T-helper 2 cell (primary cell): Measurements from ENCODE around the gene TGDS.
"Not testable (repeated sequence)": the region's sequence is repeated elsewhere in the genome, so short reads cannot be mapped to it uniquely, and the experiment has no call there.

Experiments
- DNase-seq, 5 experiments: peaks; one replicate each; pipeline versions ENCODE4 v3.0.0 to v3.0.0-alpha.2; 2012 to 2022

The TGDS gene

DNA sequence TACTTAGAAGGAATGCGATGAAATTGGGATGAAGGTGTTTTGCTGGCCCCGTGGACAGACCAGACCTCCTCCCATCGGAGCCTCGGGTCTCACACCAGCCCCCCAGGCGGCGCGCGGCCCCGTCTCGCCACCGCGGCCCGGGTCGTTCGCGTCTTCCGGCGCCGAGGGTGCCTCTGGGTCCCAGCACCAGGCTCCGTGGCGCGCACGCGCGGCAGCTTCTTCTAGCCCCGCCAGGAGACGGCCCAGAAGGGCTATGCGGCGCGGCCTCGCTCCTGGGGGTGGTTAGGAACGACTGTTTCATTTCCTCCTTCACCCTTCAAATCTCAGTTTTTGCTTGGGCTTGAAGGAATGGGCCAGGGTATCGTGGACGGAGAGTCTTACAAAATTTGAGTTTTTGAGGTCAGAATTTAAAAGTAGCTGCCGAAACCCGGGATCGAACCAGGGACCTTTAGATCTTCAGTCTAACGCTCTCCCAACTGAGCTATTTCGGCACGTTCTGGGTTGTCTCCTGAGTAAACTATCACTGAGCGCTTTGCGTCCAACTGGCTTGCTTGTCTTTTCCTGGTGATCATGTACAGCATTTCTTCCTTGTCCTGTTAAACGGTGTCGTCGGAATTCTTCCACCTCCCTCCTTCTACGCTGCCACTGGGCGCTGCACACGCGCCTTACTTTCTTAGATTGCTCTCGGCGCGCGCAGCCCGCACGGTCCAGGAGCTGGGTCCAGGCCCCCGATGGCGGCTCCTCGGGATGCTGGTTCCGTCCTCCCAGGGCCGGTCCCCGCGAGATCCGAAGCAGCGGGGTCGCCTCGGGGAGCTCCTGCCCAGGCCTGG lies 46.5 kb downstream of the TGDS start:
- DNase-seq, result peak; percentile 74 to 95 (median 85)

DNA sequence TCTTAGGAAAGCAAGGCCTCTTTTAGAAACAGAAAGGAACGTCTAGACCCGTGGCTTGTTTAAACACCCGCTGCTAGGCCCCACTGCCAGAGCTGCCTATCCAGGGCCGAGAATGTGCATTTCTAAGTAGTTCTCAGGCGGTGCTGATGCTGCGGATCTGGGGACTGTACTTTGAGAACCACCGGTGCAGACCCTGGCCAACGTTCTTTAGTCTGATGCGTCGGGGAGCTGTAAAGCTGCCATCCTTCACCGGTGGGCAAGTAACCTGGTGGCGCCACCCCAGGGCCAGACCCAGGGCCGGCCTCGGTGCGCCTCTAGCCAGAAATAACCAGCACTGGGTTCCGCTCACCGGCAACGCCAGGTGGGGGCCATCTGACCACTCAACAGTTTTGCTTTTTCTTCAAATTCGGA lies 47.1 kb downstream of the TGDS start:
- DNase-seq, result peak in 2 of 5 experiments; percentile 28 to 77

GRCh38 chr13:94548382-94548781 lies 47.6 kb downstream of the TGDS start:
- DNase-seq, result no peak

DNA sequence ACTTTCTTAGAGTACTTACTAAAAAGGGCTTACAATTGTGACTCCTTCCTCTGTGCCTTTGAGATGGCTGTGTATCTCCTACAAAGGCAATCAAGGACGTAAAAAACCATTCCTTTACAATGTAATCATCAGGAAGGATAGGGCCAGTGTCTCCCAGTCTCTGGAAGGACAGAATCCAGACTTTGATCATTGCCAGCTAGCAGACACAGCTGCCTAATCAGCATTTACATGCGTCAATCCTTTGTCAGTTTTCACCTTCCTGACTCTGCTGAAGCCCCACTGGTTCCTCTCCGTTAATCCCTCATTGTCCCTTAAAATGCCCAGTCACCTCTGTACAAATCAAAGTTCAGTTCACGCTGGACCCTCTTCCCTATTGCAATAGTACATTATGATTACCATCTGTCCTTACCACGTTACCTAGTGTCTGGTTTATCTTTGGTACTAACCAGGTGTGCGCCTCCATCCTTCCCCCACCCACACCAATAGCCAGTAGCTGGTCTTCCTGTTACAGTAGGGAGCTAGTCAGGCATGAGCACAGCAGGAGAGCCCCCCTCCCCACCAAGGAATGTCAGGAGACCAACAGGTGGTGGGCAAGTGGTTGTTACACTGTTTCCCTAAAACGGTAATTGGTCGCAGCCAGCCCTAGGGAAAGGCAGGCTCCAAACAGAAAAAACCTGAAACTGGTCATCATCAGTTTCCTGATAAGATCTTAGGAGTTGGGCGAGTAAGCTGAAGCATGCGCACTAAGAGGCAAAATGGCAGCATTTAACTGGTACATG lies 49.7 kb downstream of the TGDS start:
- no peak for DNase-seq

DNA sequence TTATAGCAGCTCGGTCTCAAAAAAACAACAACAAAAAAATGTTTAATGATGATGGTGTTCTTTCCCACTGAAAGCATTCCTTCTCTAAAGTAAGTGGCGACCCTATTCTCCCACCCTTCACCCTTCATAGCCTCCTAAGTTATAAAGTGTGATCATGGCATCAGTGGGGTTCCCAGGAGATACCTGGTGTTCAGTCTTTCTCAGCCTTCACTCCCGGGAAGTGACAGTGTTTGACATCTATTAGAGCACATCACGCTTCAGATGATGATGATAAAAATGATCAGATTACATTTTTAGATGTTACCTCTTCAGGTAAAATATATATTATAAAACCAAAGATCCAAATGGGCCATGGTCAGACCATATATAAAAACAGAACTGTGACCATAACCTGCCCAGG lies 51.0 kb downstream of the TGDS start:
- DNase-seq, result no peak

GRCh38 chr13:94542917-94543316 lies 53.0 kb downstream of the TGDS start:
- no peak for DNase-seq

DNA sequence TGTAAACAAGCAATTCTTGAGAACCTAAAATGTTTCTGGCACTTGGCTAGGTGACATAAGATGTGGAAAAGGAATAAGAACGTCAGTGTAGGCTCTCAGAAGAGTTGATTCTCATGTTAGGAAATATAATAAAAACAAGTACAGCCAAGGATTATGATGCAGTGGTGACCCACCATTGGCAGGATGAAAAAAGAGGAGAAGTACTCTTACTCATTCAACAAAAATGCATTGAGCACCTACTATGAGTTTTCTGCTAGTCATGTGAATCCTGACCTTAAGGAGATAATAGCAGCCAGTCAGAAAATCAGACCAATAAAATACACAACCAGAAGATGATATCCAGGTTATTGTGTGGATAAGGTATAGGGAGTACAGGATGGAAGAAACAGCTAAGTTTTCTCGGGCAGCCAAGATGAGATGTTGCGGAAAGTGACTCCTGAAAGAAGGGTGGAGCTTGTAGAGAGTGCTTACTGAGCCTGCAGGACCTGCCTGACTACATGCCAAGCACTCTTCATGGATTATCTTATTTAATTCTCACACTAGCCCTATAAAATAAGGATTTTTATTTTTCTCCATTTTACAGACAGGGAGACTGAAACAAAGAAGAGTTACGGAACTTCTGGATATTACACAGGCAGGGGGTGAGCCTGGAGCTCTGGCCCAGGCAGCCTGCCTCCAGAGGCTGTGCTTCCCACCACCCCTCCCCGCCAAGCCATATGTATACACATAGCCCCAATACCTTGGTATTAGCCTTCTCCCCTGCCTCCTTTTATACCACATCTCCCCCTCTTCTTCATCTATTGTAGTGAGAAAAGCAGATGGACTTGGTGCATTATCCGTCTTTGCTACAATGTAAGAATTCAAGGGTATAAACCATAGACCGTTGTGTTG lies 58.0 kb downstream of the TGDS start:
- no peak for DNase-seq

- peak in 1 of 5 experiments; percentile 11 for DNase-seq
These were observed 60.2 kb downstream of the TGDS start for GRCh38 chr13:94535775-94536174.

GRCh38 chr13:94535231-94535630 lies 60.7 kb downstream of the TGDS start:
- DNase-seq, result no peak

DNA sequence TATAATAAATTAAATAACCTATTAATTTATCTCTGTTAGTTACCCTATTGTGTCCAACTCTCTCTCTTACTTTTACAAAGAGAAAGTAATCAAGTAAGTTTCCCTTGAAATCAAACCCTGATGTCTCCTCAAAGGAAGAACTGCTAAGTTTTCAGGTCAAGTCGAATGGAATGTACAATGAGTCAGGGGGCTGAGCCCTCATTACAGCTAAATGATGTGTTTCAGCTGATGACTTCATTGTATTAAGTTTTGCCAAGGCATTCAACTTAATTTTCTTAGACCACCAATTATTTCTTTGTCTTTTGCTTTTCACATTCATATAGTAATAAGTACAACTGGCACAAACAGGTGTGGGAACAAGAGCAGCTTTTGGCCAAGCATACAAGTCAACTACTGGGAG lies 61.8 kb downstream of the TGDS start:
- no peak for DNase-seq

DNA sequence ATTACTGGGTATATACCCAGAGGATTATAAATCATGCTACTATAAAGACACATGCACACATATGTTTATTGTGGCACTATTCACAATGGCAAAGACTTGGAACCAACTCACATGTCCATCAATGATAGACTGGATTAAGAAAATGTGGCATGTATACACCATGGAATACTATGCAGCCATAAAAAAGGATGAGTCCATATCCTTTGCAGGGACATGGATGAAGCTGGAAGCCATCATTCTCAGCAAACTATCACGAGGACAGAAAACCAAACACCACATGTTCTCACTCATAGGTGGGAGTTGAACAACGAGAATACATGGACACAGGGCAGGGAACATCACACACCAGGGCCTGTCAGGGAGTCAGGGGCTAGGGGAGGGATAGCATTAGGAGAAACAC lies 63.7 kb downstream of the TGDS start:
- DNase-seq, result not testable (repeated sequence)

- DNase-seq, result not testable (repeated sequence)
These were observed 69.0 kb downstream of the TGDS start for GRCh38 chr13:94526956-94527355.

GRCh38 chr13:94525781-94526180 lies 70.2 kb downstream of the TGDS start:
- no peak for DNase-seq

DNA sequence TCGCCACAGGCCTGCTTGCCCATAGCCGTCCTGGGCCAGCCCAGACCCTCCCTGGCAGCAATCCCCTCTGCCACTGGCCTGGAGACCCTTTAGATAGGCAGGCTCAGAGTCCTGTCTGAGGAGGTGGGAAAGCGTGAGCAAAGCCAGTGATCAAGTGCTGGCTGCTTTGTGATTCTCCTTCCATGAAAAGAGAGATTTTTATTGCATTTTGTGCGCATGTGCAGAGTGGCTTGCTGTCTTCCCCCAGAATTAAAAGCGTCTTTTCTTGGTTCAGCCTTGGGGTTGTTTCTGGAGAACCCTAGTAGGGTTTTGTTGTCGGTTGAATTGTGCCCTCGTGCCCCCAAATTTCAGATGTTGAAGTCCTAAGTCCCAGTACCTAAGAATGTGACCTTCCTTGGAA lies 71.5 kb downstream of the TGDS start:
- DNase-seq, result no peak
